H9 (cell line): ENCODE results near the gene NPRL2. TPM values are rescaled to one million over a fixed set of nuclear protein-coding genes. Genes with fewer than 3 reads are reported as not detected.

Source experiments
- DNase-seq: peaks from one replicate; pipeline ENCODE4 v3.0.0-alpha.2; 2017
- H2AFZ ChIP-seq: one replicate; pipeline ENCODE4 v1.6.1; 2013; ENCODE audit warnings: mild to moderate bottlenecking, low read length, control low read depth, moderate library complexity
- H2AK5ac ChIP-seq: 2 replicates; pipeline ENCODE4 v1.6.1; 2013; ENCODE audit warnings: low read length, control low read depth, mixed read lengths; ENCODE audit not compliant: insufficient read length
- H2BK120ac ChIP-seq: one replicate; pipeline ENCODE4 v1.6.1; 2013; ENCODE audit warnings: low read depth, mild to moderate bottlenecking, low read length, control low read depth, inconsistent platforms; ENCODE audit not compliant: poor library complexity, severe bottlenecking
- H2BK12ac ChIP-seq: 2 replicates; pipeline ENCODE4 v1.6.1; 2013; ENCODE audit warnings: low read length, control low read depth, mixed read lengths, low read depth; ENCODE audit not compliant: insufficient read length
- H2BK15ac ChIP-seq: 2 replicates; pipeline ENCODE4 v1.6.1; 2013; ENCODE audit warnings: low read depth, low read length, control low read depth
- H2BK20ac ChIP-seq: one replicate; pipeline ENCODE4 v1.6.1; 2013; ENCODE audit warnings: low read depth, mild to moderate bottlenecking, low read length, control low read depth, inconsistent platforms; ENCODE audit not compliant: poor library complexity, severe bottlenecking
- H2BK5ac ChIP-seq: 2 replicates; pipeline ENCODE4 v1.6.1; 2013; ENCODE audit warnings: low read length, control low read depth, mixed read lengths; ENCODE audit not compliant: insufficient read length
- H3K14ac ChIP-seq: 2 replicates; pipeline ENCODE4 v1.6.1; 2013; ENCODE audit warnings: low read length, control low read depth; ENCODE audit not compliant: insufficient read depth
- H3K18ac ChIP-seq: 2 replicates; pipeline ENCODE4 v1.6.1; 2013; ENCODE audit warnings: low read depth, mild to moderate bottlenecking, mixed read lengths, low read length, control low read depth; ENCODE audit not compliant: insufficient read length
- H3K23ac ChIP-seq: 2 replicates; pipeline ENCODE4 v1.6.1; 2013; ENCODE audit warnings: low read length, control low read depth, mixed read lengths, low read depth; ENCODE audit not compliant: insufficient read length
- H3K23me2 ChIP-seq: 2 replicates; pipeline ENCODE4 v1.6.1; 2013; ENCODE audit warnings: low read depth, mild to moderate bottlenecking, mixed read lengths, low read length, control low read depth; ENCODE audit not compliant: insufficient read length, poor library complexity, severe bottlenecking
- H3K27ac ChIP-seq: 2 replicates; pipeline ENCODE4 v1.5.1; 2013; ENCODE audit warnings: low read length, control low read depth, mixed read lengths, low read depth; ENCODE audit not compliant: insufficient read length
- H3K27me3 ChIP-seq: 2 replicates; pipeline ENCODE4 v1.6.1; 2013; ENCODE audit warnings: low read length, control low read depth, inconsistent platforms; ENCODE audit not compliant: insufficient read depth
- H3K4ac ChIP-seq: 2 replicates; pipeline ENCODE4 v1.6.1; 2013; ENCODE audit warnings: low read depth, mild to moderate bottlenecking, control low read depth, inconsistent platforms, low read length, moderate library complexity
- H3K4me1 ChIP-seq: 2 replicates; pipeline ENCODE4 v1.6.1; 2013; ENCODE audit warnings: low read length, control low read depth, inconsistent platforms; ENCODE audit not compliant: insufficient read depth
- H3K4me2 ChIP-seq: 2 replicates; pipeline ENCODE4 v1.6.1; 2013; ENCODE audit warnings: low read length, control low read depth, mixed read lengths; ENCODE audit not compliant: insufficient read length, insufficient read depth
- H3K56ac ChIP-seq: 2 replicates; pipeline ENCODE4 v1.6.1; 2013; ENCODE audit warnings: low read depth, mild to moderate bottlenecking, mixed read lengths, low read length, control low read depth; ENCODE audit not compliant: insufficient read length
- H3K79me1 ChIP-seq: 2 replicates; pipeline ENCODE4 v1.6.1; 2013; ENCODE audit warnings: low read depth, mild to moderate bottlenecking, moderate library complexity, low read length, control low read depth, inconsistent platforms; ENCODE audit not compliant: insufficient read depth, poor library complexity, severe bottlenecking
- H3K79me2 ChIP-seq: 2 replicates; pipeline ENCODE4 v1.6.1; 2013; ENCODE audit warnings: low read length, control low read depth, inconsistent platforms; ENCODE audit not compliant: insufficient read depth
- H3K9ac ChIP-seq: 2 replicates; pipeline ENCODE4 v1.6.1; 2013; ENCODE audit warnings: low read length, control low read depth, mixed read lengths; ENCODE audit not compliant: insufficient read length; ENCODE audit errors: extremely low read depth
- H3K9me3 ChIP-seq: one replicate; pipeline ENCODE4 v1.6.1; 2013; ENCODE audit warnings: low read depth, low read length, inconsistent platforms; ENCODE audit not compliant: control insufficient read depth
- H3T11ph ChIP-seq: one replicate; pipeline ENCODE4 v1.6.1; 2013; ENCODE audit warnings: mild to moderate bottlenecking, low read length, control low read depth, inconsistent platforms
- H4K20me1 ChIP-seq: one replicate; pipeline ENCODE4 v1.6.1; 2013; ENCODE audit not compliant: control insufficient read depth, insufficient read length, insufficient read depth
- H4K5ac ChIP-seq: 2 replicates; pipeline ENCODE4 v1.6.1; 2013; ENCODE audit warnings: low read depth, mild to moderate bottlenecking, mixed read lengths, low read length, control low read depth; ENCODE audit not compliant: insufficient read length
- H4K8ac ChIP-seq: replicated peaks from 2 replicates; pipeline ENCODE4 v1.6.1; 2013; ENCODE audit warnings: low read length, control low read depth, mixed read lengths, low read depth; ENCODE audit not compliant: insufficient read length
- H4K91ac ChIP-seq: 2 replicates; pipeline ENCODE4 v1.6.1; 2013; ENCODE audit warnings: low read depth, mild to moderate bottlenecking, moderate library complexity, mixed read lengths, low read length, control low read depth; ENCODE audit not compliant: insufficient read length
- H3K27ac Mint-ChIP-seq, 3 experiments: 2 replicates in 2 of 3; 3 replicates in 1 of 3; pipeline ENCODE4 v1.8.0; 2020 to 2021; ENCODE audit warnings: mixed read lengths in 3 of 3, mild to moderate bottlenecking in 1 of 3, moderate library complexity in 1 of 3
- H3K27me3 Mint-ChIP-seq: 2 replicates; pipeline ENCODE4 v1.8.0; 2021; ENCODE audit warnings: low read depth, mild to moderate bottlenecking, moderate library complexity, mixed read lengths
- H3K36me3 Mint-ChIP-seq, 3 experiments: 2 replicates in 2 of 3; 3 replicates in 1 of 3; pipeline ENCODE4 v1.8.0; 2020 to 2021; ENCODE audit warnings: low read depth in 3 of 3, mixed read lengths in 3 of 3; ENCODE audit not compliant: insufficient read depth in 1 of 3
- H3K4me1 Mint-ChIP-seq, 2 experiments: 2 replicates each; pipeline ENCODE4 v1.8.0; 2020; ENCODE audit warnings: mixed read lengths in 2 of 2
- H3K4me3 Mint-ChIP-seq, 2 experiments: 2 replicates in 1 of 2; 3 replicates in 1 of 2; pipeline ENCODE4 v1.8.0; 2020 to 2021; ENCODE audit warnings: mild to moderate bottlenecking in 2 of 2, mixed read lengths in 2 of 2, moderate library complexity in 1 of 2
- H3K9me3 Mint-ChIP-seq, 2 experiments: 2 replicates in 1 of 2; 3 replicates in 1 of 2; pipeline ENCODE4 v1.8.0; 2020; ENCODE audit warnings: mild to moderate bottlenecking in 2 of 2, mixed read lengths in 2 of 2, moderate library complexity in 1 of 2
- WGBS: extraction: QIAGEN DNeasy Blood & Tissue Kit; methylation state at CpG from one replicate; pipeline ENCODE4 v1.1.7; 2013; ENCODE audit warnings: missing lambda C conversion rate, low lambda C conversion rate, mixed read lengths; ENCODE audit not compliant: insufficient read length; ENCODE audit errors: extremely low coverage; 5-methylcytosine and 5-hydroxymethylcytosine counted together
- total RNA-seq: library from RNA; stranded (reverse); gene quantifications from 2 replicates; pipeline ENCODE4 v1.2.1, GENCODE V29; 2021
- TF ChIP-seq, protein P1 (sequence below): fragments of 200-600 bp; sonication (generic); conservative IDR thresholded peaks from 3 replicates; pipeline ENCODE4 v1.8.0; 2021; ENCODE audit warnings: antibody characterized with exemption, mild to moderate bottlenecking

NPRL2 gene
- total RNA-seq, 1 experiment from 2014 or later, result 23.4 TPM

- TF ChIP-seq, protein P1, sequence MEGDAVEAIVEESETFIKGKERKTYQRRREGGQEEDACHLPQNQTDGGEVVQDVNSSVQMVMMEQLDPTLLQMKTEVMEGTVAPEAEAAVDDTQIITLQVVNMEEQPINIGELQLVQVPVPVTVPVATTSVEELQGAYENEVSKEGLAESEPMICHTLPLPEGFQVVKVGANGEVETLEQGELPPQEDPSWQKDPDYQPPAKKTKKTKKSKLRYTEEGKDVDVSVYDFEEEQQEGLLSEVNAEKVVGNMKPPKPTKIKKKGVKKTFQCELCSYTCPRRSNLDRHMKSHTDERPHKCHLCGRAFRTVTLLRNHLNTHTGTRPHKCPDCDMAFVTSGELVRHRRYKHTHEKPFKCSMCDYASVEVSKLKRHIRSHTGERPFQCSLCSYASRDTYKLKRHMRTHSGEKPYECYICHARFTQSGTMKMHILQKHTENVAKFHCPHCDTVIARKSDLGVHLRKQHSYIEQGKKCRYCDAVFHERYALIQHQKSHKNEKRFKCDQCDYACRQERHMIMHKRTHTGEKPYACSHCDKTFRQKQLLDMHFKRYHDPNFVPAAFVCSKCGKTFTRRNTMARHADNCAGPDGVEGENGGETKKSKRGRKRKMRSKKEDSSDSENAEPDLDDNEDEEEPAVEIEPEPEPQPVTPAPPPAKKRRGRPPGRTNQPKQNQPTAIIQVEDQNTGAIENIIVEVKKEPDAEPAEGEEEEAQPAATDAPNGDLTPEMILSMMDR, result peak; percentile 67
- H4K20me1 ChIP-seq, result peaks cover 2% of the 10 kb centered on the region
These were observed 37.6 kb upstream of the NPRL2 start for GRCh38 chr3:50388016-50388719.

More at GRCh38 chr3:50388016-50388719, 37.6 kb upstream of the NPRL2 start:
- no peak overlapping the region for H2BK12ac ChIP-seq
- no peak overlapping the region for H3K9ac ChIP-seq
- no peak overlapping the region for H3K27ac Mint-ChIP-seq
- no peak overlapping the region for H3T11ph ChIP-seq
- no peak overlapping the region for H4K5ac ChIP-seq
- no peak overlapping the region for H3K4ac ChIP-seq
- no peak overlapping the region for H3K27ac ChIP-seq
- no peak overlapping the region for H3K4me3 Mint-ChIP-seq
- H3K9me3 Mint-ChIP-seq, result no peaks in the 10 kb centered on the region
- no peak overlapping the region for H2BK5ac ChIP-seq
- no peak overlapping the region for H2AFZ ChIP-seq
- 0 out of 4 replicates have a peak, but pooled peaks cover 0 to 6% of the 10 kb centered on the region in 2 experiments for H3K4me1 Mint-ChIP-seq
- H2BK15ac ChIP-seq, result no peak overlapping the region
- H3K56ac ChIP-seq, result no peak overlapping the region
- no peak overlapping the region for H3K18ac ChIP-seq
- peaks cover 3% of the 10 kb centered on the region; the same call in 1 of the 2 replicates for H3K27me3 Mint-ChIP-seq
- H4K8ac ChIP-seq, result no peak overlapping the region
- H3K23ac ChIP-seq, result no peak overlapping the region
- peak; percentile 67 for DNase-seq
- no peak overlapping the region for H2BK120ac ChIP-seq
- WGBS, result no CpG with 5 or more reads among the region's 25 CpGs
- no peak overlapping the region for H2BK20ac ChIP-seq
- no peak overlapping the region for H4K91ac ChIP-seq
- H3K4me2 ChIP-seq, result no peak overlapping the region
- H3K4me1 ChIP-seq, result no peaks in the 10 kb centered on the region
- H3K36me3 Mint-ChIP-seq, result 0 out of 7 replicates have a peak, but pooled peaks cover 0 to 4% (median 0%) of the 10 kb centered on the region in 3 experiments
- H3K79me2 ChIP-seq, result no peaks in the 10 kb centered on the region
- H3K27me3 ChIP-seq, result no peaks in the 10 kb centered on the region
- no peaks in the 10 kb centered on the region for H3K9me3 ChIP-seq
- no peak overlapping the region for H2AK5ac ChIP-seq
- H3K79me1 ChIP-seq, result no peaks in the 10 kb centered on the region
- no peak overlapping the region for H3K14ac ChIP-seq
- no peaks in the 10 kb centered on the region for H3K23me2 ChIP-seq
